ENCODE results near the gene KLHL41.
"Not testable (repeated sequence)": the region's sequence is repeated elsewhere in the genome, so short reads cannot be mapped to it uniquely, and the experiment has no call there.

Gene KLHL41

DNA sequence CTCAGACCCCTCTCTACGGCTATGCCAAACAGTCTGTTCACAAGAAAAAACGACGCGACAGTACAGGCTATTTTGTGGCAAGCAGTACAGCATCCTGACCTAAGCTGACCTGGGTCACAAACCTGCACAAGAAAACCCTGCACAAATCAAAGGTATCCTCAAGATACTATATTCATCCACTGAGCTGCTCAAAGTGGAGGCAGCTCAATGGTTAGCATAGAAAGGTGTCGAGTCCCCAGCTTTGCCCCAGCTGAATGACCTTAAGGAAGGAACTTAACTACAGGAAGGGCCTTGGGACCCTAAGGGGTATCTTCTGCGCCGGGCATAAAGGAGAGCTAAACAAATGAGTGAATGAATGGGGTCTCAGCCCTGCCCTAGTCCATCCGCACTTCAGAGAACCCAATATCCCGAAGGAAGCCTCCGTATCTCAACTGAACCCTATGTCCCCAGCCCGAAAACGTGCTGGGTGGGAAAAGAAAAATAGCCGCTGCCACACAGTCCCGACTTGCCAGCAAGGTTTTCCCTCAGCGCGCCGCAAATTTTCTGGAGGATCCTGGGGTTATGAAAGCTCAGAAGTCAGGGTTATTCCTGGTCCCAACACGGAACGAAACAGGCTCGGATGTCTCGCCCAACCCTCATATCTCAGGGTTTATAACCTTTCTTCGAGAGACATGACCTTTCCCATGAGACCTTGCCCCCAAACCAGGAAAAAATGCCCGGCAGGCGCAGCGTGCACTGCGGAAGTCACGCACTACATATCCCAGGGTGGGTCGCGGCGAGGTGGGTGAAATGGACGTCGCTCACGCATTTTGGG, 63.9 kb downstream of the KLHL41 start, which contains the start of gene FASTKD1:
Gene FASTKD1 (minus strand): TSS at position 706 of the 814 bp plus-strand sequence. CDS start 1,836 bp downstream, outside the sequence.
- DNase-seq (ENCODE audit: low spot score), result peak; percentile 72

DNA sequence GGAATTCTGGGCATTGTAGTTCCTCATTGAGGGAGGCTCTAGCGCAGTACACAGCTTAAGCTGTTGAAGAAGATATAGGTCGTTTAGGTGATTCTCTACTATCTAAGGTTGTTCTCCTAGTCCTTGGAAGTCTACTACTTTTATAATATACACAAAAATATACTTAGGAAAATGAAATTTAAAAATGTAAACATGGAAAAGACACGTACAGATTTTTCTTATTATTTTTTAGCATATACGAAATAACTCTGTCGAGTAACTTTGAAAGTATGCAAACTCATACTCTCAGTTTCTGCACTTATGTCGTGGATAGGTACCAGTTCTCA, 64.4 kb downstream of the KLHL41 start:
- DNase-seq (ENCODE audit: low spot score), result no peak

DNA sequence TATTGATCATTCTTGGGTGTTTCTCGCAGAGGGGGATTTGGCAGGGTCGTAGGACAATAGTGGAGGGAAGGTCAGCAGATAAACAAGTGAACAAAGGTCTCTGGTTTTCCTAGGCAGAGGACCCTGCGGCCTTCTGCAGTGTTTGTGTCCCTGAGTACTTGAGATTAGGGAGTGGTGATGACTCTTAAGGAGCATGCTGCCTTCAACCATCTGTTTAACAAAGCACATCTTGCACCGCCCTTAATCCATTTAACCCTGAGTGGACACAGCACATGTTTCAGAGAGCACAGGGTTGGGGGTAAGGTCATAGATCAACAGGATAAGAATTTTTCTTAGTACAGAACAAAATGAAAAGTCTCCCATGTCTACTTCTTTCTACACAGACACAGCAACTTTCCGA, 65.0 kb downstream of the KLHL41 start:
- DNase-seq (ENCODE audit: low spot score), result not testable (repeated sequence)

DNA sequence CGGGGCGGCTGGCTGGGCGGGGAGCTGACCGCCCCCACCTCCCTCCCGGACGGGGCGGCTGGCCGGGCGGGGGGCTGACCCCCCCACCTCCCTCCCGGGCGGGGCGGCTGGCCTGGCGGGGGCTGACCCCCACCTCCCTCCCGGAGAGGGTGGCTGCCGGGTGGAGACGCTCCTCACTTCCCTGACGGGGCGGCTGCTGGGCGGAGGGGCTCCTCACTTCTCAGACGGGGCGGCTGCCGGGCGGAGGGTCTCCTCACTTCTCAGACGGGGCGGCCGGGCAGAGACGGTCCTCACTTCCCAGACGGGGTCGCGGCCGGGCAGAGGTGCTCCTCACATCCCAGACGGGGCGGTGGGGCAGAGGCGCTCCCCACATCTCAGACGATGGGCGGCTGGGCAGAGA, 65.8 kb downstream of the KLHL41 start:
- DNase-seq (ENCODE audit: low spot score), result not testable (repeated sequence)
